ENCODE data around the gene MYO1G.

The MYO1G gene

DNA sequence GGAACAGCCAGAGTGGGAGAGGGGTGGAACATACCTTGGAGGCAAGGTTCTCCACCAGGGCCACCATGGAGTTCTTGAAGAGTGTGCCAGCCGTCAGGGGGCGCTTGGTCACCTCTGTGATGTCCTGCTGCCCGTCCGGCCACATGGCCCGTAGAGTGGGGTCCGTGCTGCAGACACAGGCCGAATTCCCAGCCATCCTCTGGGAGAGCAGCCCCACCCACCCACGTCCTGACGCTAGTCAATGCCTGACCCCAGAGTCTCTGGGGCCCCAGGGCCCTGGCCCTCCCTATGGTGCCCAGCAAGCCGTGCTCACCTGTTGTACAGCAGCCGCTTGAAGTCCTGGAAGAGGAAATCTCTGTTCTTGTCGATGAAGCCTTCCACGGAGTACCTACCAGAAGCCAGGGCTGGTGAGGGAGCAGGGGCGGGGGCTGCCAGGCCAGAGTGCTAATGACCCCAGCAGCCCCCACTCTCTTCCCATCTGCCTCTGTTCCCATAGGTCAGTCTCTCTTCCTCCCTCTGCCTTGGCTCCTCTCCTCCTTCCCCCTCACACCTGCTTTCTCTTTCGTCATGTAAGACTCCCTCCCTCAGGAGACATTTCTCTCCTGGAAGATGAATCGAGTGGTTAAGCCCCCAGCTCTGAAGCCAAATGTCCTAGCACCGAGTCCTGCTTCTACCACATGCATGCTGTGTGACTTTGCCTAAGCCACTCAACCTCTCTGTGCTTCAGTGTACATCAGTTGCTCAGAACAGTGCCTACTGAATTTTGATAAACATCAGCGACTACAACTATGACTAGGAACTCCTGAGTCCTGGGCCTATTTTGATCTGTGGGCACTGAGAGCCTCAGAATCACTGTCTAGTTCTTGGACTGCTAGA is 11.0 kb downstream of the MYO1G start:
- DNase-seq (ENCODE audit: low spot score): no peak

DNA sequence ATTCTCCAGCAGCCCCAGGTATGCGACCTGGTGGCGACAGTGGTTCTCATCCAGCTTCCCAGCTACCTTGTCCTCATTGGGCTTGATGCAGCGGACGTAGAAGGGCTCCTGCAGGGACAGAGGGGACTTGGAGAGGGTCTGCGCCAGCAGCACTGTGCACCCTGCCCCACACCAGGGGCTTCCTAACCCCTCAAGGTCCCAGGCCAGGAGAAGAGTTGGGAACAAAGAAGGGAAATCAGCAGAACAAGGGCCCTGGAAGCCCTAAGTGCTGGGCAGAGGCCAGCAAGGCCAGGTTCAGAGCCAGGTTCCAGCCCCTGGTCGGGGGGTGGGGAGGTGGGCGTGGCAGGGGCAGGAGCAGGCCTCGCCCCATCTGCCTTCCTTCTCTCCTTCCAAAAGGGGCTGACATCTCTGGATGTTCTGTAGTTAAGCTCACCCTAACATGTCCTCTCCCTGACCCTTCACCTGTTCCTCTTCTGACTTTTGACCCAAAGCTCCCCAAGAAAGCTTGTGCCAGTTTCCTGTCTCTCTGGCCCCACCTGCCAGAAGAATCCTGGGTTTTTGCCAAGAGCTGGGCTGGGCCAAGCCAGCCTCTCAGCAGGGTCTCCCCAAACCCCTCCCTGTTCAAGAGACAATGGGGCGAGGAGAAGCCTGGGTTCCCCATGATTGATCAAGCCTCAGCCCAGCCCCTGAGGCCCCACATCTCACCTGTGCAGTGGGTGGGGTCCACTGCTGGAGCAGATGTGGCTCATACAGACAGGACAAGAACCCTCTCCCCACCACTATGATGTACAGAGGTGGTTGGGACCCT is 11.9 kb downstream of the MYO1G start:
- no peak for DNase-seq (ENCODE audit: low spot score)

DNA sequence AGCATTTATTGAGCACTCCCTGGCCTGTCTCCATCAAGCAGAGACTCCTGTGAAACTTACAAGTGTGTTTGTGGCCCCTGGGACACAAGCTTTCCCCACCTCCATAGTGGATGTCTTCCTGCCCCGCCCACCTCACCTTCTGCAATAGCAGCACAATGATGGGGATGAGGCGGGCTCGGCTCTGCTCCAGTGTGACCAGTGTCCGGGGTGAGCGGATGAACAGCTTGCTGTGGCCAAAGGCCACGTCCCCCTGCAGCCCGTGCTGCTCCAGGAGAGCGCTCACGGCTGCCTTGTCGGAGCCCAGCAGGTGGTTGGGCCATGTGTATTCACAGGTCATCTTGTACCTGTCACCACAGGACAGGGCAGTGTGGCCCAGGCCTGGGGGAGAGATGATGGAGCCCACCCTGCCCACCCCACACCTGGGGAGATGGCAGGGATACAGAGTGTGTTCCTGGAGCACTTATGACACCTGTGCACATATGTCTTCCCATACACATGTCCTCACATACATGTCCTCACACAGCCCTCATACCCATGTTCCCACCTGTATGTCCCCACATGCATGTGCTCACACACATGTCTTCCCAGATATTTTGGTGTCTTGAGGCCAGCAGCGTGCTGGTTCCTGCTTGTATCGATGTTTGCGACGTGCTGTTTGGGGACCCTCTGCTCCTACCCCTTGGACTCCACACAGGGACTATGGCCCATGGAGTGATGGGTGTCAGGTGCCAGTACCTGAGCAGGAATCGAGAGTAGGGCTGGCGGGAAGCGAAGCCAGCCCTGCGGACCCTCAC is 12.7 kb downstream of the MYO1G start:
- no peak for DNase-seq (ENCODE audit: low spot score)

DNA sequence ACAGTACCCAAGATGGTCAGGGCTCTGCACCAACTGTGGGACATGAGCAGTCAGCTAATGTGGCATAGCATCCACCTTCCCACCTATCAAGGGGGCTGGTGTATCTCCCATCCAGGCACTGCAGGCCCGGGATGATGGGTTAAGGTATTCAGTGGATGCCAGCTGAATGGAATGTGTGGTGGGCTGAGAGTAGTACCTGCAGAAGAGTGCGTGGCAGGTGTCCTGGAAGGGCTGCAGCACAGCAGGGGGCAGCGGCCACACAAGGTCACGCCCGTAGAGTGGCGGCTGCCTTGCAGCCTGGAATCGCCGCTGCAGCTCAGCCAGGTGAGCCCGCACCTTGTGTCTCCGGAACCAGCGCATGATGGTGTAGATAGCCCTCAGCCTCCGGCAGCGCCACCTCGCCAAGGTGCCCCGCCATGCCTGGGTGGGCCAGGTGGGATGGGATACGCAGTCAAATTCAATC is 13.3 kb downstream of the MYO1G start:
- DNase-seq (ENCODE audit: low spot score): no peak

DNA sequence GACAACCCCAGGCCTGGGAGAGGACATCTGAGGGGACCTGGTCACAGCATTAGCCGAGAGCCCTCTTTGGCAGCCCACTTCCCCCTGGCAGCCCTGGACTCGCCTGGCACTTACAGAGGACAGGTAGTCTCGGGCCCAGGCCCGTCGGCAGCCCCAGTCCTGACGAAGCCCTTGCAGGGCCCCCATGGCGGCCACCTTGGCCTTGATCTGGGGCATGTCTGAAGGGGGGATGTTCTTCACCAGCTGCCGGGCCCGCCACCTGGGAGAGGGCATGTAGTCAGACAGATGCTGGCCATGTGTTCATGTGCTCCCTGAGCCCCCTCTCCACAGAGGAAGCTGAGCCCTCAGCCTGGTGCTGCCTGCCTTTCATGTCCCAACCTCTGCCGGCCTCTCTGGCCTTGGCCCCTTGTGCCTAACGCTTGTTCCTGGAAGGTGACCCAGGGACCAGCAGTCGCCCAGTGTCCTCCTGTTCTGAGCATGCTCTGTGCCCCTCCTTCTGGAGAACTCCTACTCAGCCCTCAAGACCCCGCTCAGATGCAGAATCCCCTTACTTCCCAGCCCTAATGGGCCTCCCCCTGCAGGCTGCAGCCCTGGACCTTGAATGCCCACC is 13.9 kb downstream of the MYO1G start:
- no peak for DNase-seq (ENCODE audit: low spot score)

DNA sequence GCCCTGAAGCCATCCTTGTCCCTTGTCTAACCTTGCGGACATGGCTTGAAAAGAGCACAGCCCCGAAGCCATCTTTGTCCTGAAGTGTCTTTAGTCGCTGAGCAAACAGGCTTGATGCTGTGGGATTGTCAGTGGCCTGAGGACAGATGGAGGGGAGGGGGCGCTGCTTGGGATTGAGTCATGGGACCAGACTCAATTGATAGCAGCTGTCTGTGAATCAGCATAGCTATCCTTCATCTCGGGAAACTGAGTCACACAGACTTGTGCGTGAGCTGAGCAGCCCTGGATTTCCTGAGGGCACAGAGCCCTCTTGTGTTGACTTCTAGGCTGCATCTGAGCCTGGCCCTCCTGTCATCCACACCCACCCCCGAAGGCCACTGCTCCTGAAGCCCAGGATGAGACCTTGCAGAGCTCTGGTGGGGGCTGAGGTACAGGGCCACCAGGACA is 14.4 kb downstream of the MYO1G start:
- no peak for DNase-seq (ENCODE audit: low spot score)

DNA sequence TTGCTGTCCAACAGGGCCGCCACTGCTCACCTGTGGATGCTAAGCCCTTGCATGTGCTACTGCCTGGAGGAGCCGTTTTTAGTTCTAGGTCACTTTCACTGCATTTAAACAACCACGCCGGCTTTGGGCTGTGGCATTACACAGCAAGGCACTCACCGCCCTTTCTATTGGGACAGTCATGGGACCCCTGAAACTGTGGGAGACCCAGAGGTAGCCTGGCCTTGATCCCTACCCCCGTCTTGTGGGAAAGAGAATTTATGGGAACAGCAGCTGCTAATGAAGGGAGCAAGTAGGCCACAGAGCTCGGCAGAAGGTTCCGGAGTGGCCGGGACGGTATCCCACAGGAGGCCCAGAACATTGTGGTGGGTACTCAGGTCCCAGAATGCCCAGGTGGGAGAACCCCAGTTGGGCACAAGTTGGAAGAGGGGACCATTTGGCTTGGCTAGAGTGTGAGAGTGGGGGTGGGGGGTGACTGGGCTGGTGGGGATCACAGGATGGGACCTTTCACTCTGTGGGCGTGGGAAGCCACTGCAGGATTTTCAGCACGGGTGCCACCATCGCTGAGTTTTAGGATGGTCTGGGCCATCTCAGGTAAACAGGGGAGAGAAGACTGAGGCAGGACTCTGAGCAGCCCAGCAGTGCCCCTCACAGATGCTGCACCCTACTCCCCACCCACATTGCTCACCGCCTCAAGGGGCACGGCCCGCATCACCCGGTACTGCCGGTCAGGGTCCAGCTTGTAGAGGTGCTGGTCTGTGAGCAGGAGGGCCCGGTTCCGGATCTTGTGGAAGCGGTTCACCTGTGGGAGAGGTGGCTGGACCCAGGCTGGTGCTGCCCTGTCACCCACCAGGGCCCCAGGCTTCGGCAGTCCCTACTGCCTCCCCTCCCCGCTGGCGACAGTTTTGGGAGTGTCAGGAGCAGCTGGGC is 15.2 kb downstream of the MYO1G start:
- no peak for DNase-seq (ENCODE audit: low spot score)

DNA sequence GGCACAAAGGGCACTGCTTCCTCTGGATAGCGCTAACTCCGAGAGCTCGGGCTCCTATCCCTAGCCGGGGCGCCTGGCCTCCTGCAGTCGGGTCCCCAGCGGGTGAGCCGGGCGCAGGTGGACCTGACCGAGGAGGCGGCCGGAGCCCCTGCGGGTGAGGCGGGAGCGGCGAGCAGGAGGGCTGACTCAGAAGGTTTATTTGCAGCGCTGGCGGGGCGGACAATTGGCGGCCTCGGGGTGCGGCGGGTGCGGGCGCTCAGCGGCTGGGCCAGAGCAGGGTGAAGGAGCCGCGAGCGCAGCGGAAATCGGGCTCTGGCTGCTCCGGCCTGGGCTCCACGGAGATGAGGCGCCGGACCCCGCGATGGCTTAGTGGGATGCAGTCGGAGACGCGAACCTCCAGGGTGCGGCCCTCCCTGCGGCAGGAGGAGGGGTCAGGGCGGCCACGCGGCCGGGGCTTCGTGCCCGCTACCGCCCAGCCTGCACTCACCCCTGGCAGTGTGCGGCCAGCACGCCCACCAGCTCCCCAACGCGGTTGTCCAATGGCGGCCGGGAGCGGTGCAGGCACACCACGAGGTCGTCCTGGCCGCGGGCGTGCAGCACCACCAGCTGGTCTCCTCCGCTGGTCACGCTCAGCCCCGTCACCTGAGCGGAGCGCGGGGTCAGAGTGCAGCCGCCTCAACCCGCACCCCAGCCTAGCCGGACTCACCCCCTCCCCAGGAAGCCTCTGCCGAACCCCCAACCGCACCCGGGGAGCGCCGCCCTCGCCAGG is 16.1 kb downstream of the MYO1G start:
- no peak for DNase-seq (ENCODE audit: low spot score)

DNA sequence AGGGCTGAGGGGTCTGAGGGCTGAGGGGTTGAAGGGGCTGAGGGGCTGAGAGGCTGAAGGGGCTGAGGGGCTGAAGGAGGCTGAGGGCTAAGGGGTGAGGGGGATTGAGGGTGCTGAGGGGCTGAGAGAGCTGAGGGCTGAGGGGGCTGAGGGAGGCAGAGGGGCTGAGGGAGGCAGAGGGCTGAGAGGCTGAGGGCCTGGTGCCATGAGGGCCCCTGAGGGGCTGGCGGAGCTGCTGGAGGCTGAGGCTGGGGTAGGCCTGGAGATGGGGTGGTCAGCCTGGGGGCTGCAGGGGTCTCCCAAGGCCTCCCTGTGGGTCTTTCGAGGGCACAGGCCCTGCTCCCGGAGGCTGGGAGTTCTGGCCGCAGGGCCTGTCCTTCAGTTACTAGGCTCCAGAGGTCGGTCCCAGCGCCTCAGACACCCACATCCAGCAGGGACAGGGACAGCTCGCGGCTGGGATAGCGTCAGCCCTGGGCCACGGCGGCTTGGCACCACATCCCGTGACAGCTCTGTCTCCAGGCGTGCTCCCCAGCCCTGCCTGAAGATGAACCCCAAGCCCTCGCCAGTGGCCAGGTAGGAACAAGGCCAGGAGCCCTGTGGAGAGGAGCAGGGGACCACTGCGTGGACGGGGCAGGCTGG is 16.9 kb downstream of the MYO1G start:
- DNase-seq (ENCODE audit: low spot score): no peak

DNA sequence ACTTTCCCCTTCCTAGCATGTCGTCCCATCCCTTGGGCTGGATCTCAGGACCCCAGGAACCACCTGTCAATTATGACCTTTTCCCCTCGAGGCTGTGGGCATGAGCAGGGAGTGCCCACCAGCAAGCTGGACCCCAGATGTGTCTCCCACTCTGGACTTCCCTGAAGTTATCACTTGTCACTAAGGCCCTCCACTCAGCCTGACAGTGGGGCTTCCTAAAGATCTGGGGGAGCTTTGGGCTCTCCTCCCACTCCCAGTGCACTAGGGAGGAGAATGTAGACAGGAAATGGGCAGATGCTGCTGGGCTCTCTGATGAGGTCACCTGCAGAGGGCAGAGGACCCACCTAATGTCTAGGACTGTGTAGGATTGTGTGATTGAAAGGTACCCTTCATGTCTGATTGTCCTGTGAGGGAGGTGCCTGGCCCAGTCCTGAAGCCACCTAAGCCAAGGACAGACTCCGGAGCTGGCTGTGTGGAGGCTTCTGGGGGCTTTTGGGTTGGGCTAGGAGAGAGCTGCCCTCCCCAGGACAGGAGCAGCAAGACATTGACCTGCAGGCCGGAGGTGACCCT is 18.7 kb downstream of the MYO1G start:
- no peak for DNase-seq (ENCODE audit: low spot score)

DNA sequence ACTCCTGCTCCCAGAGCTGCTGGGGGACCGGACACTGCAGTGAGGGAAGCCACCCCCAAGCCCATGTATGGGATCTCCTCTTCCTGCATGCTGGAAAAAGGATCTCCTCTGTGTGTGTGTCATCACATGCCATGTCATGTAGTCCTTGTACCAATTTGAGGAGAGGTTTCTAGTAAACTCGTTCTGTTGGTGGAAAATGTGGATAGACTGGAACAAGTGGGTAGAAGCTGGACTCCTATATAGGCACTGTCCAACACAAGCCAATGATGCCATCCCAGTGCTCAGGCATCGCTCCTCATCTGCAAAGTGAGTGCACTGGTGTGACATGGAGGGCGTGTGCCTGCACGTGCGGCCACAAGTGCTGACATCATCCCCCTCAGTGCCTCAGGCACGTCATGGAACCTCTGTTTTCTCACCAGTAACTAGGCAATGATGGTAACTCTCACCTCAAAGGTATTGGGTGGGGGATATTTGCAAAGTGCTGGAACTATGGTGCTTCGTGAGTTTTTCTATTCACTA is 19.3 kb downstream of the MYO1G start:
- DNase-seq (ENCODE audit: low spot score): no peak

DNA sequence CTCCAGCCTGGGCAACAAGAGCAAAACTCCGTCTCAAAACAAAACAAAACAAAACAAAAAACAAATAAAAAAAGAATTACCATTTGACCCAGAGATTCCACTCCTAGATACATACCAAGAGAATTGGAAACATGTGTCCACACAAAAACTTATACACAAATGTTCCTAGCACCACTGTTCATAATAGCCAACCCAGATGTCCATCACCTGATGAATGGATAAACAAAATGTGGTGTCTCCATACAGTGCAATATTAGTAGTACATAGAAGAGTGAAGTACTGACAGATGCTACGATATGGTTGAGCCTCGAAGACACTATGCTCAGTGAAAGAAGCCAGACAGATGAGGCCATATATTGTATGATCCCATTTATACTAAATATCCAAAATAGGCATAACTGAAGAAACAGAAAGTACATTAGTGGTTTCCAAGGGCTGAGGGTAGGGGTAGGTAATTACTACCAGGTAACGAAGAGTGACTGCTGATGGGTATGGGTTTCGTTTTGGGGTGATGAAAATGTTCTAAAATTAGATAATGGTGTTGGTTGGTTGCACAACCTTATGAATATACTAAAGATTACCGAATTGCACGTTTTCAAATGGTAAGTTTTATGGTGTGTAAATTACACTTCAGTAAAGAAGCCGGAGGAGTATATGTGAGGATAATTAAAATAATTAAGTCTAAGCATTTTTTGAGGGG is 20.0 kb downstream of the MYO1G start:
- DNase-seq (ENCODE audit: low spot score): no peak

DNA sequence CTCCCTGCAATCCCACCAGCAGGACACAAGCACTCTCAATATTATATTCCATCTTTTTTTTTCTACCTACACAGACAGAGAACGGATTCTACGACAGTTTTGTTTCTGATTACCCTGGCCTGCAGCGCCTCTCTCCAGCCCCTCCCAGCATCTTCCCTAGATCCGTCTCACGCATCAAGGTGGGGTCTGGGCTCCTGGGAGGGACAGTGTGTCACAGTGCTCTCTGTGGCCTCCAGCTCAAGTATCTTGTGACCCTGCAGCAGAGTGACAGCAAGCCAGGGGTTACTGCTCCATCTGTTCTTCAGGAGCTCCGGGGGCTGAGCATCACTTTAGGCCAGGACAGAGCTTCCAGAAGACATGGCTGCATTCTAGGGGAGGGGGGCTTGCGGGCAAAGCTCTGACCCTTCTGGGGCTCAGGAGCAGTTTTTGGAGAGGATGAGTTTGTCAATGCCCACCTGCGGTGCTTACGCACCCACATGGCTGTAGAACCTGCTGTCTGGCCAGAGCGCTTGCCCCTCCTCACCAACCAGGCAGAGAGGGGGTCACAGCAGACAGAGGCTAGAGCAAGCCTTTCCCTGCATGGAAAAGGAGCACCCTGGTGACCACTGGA is 22.6 kb downstream of the MYO1G start:
- no peak for DNase-seq (ENCODE audit: low spot score)

DNA sequence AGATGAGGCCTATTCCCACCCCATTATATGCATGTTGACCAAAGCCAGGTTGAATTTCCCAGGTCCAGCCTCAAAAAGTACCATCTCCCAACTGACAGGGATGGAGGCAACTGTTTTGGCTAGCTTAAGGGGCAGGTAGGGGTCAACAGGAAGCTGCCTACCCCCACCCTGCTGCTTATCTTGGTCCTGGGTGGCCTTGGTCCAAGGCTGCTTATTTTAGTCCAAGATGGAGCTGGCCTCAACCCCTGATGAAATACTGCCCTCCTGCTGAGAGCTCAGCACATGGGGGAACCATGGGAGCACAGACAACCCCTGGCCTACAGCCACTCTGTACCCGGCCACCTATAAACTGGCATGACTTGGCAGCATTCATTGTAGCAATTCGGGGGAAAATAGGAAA is 23.1 kb downstream of the MYO1G start:
- no peak for DNase-seq (ENCODE audit: low spot score)

DNA sequence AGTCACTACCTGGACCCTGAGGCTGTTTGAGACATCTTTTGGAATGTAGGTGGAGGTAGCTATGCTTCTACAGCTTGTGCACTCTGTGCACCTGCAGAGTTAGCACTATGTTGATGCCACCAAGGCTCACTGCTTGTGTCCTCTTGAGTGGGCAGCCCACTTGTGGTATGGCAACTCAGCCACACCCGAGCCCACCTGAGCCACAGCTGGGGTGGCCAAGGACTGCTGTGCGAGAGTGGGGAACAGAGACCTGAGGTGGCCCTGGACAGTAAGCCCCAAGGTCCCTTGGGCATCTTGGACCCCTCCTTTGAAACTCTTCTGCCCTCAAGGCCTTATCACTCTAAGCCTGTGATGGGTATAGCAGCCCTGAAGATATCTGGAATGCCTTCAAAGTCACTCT is 25.7 kb downstream of the MYO1G start:
- no peak for DNase-seq (ENCODE audit: low spot score)

DNA sequence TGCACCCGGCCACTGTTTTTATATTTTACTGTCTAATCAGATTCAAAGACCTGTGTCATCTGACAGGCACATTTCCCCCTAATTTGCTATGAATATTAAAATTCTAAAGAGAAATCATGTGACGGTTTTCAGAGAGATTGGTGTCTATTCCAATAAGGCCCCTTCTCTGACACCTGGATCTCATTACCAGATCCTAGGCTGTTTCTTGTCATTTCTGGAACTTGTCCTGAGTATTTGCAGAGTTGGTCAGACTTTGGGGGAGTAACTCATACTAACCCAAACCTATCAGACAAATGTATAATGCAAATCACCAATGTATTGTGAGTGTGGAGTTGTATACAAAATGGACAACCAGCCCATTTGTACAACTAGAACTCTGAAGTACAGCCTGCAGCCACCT is 29.5 kb downstream of the MYO1G start:
- DNase-seq (ENCODE audit: low spot score): no peak

DNA sequence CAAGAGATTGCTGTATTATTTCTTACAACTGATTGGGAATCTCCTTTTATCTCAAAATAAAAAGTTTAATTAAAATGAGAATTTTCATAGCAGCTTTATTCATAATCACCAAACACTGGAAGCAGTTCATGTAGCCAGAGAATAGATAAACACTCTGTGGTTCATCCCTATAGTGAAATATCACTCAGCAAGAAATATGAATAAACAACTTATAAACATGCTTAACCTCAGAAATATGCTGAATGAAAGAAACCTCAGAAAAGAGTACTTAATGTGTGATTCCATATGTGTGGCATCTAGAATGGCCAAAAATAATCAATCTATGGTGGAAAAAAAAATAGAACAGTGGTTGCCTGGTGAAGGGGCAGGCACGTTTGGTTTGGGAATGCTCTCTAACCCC is 33.3 kb downstream of the MYO1G start:
- no peak for DNase-seq (ENCODE audit: low spot score)

DNA sequence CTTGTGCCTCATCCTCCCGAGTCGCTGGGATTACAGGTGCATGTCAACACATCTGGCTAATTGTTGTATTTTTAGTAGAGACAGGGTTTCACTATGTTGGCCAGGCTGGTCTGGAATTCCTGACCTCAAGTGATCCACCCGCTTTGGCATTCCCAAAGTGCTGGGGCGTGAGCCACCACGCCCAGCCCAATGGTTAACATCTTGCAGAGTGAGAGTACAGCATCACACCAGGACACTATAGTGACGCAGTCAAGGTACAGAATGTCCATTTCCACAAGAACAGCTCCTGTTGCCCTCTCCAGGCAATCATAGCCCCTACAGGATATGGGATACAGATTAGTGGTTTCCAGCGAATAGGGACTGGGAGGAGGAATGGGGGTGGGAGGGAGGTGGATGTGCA is 34.0 kb downstream of the MYO1G start:
- DNase-seq (ENCODE audit: low spot score): no peak

All from pons (tissue), 1 donor.